ENCODE measurements around the gene LAMA4. TPM values are rescaled to one million over a fixed set of nuclear protein-coding genes. Genes with fewer than 3 reads are reported as not detected.

The LAMA4 gene
- total and polyA plus RNA-seq, 4 donors, result 2.1 to 6.0 (median 3.5) TPM

DNA sequence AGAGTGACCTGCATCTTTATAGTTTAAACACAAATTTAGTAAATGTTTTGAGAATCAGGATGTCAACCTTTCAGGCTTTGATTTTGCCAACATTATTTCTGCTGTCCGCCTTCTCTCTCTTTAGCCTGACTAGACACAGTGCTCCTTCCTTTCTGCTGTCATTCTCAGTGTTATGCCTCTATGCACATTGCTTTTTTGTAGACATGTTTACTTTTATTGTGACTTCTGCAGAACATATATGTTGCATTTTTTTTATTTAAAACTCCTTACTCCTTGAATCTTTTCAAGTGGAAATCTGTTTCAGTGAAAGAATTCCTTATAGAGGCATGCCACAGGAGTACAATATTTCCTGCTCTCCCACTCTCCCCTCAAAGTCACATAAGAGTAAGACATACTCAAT is 64.2 kb downstream of the LAMA4 start:
- Histone ChIP-seq H3K27me3 (ENCODE audit: control insufficient read depth in 4 of 4, insufficient read depth in 4 of 4, low read length in 3 of 4) (no peaks in the 10 kb centered on the region), H3K27ac (ENCODE audit: low read depth in 1 of 2, low read length in 2 of 2) (no peak overlapping the region), H3K4me1 (ENCODE audit: control insufficient read depth in 4 of 4, insufficient read depth in 4 of 4, low read length in 3 of 4) (no peaks in the 10 kb centered on the region), H3K4me3 (ENCODE audit: low read depth in 1 of 3, low read length in 3 of 3) (no peak overlapping the region), H3K9ac (ENCODE audit: low read depth in 1 of 2, low read length in 2 of 2) (no peak overlapping the region), H3K36me3 (ENCODE audit: control insufficient read depth in 4 of 4, insufficient read depth in 3 of 4, low read depth in 1 of 4, low read length in 3 of 4) (no peaks in the 10 kb centered on the region), H3K9me3 (ENCODE audit: control insufficient read depth in 4 of 4, low read length in 3 of 4) (no peaks in the 10 kb centered on the region)
- DNase-seq (ENCODE audit: low spot score), result no peak
- WGBS, result 97% methylated on average over 1 of the region's 1 CpG
- TF ChIP-seq GABPA (IDR thresholded peaks at IDR 0.05 in 1 of 2, conservative IDR thresholded peaks at IDR 0.05 in 1 of 2) (no peak), RAD21 (IDR thresholded peaks at IDR 0.05) (no peak), FOXA2 (IDR thresholded peaks at IDR 0.05) (no peak), FOXA1 (IDR thresholded peaks at IDR 0.05) (no peak), EGR1 (IDR thresholded peaks at IDR 0.05; ENCODE audit: low read depth in 2 of 2) (no peak), HNF4A (conservative IDR thresholded peaks at IDR 0.05) (no peak), YY1 (IDR thresholded peaks at IDR 0.05) (no peak), NR2F2 (IDR thresholded peaks at IDR 0.05) (no peak), RXRA (IDR thresholded peaks at IDR 0.05) (no peak), JUND (IDR thresholded peaks at IDR 0.05) (no peak), SP1 (IDR thresholded peaks at IDR 0.05) (no peak), TAF1 (conservative IDR thresholded peaks at IDR 0.05) (no peak), HNF4G (IDR thresholded peaks at IDR 0.05) (no peak)
- TF ChIP-seq, protein P1, sequence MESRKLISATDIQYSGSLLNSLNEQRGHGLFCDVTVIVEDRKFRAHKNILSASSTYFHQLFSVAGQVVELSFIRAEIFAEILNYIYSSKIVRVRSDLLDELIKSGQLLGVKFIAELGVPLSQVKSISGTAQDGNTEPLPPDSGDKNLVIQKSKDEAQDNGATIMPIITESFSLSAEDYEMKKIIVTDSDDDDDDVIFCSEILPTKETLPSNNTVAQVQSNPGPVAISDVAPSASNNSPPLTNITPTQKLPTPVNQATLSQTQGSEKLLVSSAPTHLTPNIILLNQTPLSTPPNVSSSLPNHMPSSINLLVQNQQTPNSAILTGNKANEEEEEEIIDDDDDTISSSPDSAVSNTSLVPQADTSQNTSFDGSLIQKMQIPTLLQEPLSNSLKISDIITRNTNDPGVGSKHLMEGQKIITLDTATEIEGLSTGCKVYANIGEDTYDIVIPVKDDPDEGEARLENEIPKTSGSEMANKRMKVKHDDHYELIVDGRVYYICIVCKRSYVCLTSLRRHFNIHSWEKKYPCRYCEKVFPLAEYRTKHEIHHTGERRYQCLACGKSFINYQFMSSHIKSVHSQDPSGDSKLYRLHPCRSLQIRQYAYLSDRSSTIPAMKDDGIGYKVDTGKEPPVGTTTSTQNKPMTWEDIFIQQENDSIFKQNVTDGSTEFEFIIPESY (IDR thresholded peaks at IDR 0.05), result no peak
- TF ChIP-seq, protein P2, sequence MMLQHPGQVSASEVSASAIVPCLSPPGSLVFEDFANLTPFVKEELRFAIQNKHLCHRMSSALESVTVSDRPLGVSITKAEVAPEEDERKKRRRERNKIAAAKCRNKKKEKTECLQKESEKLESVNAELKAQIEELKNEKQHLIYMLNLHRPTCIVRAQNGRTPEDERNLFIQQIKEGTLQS (IDR thresholded peaks at IDR 0.05), result no peak
- TF ChIP-seq, protein P3, sequence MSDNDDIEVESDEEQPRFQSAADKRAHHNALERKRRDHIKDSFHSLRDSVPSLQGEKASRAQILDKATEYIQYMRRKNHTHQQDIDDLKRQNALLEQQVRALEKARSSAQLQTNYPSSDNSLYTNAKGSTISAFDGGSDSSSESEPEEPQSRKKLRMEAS (IDR thresholded peaks at IDR 0.05), result no peak
- TF ChIP-seq, protein P4, sequence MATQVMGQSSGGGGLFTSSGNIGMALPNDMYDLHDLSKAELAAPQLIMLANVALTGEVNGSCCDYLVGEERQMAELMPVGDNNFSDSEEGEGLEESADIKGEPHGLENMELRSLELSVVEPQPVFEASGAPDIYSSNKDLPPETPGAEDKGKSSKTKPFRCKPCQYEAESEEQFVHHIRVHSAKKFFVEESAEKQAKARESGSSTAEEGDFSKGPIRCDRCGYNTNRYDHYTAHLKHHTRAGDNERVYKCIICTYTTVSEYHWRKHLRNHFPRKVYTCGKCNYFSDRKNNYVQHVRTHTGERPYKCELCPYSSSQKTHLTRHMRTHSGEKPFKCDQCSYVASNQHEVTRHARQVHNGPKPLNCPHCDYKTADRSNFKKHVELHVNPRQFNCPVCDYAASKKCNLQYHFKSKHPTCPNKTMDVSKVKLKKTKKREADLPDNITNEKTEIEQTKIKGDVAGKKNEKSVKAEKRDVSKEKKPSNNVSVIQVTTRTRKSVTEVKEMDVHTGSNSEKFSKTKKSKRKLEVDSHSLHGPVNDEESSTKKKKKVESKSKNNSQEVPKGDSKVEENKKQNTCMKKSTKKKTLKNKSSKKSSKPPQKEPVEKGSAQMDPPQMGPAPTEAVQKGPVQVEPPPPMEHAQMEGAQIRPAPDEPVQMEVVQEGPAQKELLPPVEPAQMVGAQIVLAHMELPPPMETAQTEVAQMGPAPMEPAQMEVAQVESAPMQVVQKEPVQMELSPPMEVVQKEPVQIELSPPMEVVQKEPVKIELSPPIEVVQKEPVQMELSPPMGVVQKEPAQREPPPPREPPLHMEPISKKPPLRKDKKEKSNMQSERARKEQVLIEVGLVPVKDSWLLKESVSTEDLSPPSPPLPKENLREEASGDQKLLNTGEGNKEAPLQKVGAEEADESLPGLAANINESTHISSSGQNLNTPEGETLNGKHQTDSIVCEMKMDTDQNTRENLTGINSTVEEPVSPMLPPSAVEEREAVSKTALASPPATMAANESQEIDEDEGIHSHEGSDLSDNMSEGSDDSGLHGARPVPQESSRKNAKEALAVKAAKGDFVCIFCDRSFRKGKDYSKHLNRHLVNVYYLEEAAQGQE (IDR thresholded peaks at IDR 0.05), result no peak
- TF ChIP-seq, protein P5, sequence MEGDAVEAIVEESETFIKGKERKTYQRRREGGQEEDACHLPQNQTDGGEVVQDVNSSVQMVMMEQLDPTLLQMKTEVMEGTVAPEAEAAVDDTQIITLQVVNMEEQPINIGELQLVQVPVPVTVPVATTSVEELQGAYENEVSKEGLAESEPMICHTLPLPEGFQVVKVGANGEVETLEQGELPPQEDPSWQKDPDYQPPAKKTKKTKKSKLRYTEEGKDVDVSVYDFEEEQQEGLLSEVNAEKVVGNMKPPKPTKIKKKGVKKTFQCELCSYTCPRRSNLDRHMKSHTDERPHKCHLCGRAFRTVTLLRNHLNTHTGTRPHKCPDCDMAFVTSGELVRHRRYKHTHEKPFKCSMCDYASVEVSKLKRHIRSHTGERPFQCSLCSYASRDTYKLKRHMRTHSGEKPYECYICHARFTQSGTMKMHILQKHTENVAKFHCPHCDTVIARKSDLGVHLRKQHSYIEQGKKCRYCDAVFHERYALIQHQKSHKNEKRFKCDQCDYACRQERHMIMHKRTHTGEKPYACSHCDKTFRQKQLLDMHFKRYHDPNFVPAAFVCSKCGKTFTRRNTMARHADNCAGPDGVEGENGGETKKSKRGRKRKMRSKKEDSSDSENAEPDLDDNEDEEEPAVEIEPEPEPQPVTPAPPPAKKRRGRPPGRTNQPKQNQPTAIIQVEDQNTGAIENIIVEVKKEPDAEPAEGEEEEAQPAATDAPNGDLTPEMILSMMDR (IDR thresholded peaks at IDR 0.05; ENCODE audit: low read depth, low read length, missing input control), result no peak

Data from liver (tissue), 9 donors.